Activated T-cell treated with anti-CD3 and anti-CD28 coated beads, Interleukin-2, amount 50 U/mL, for 1 hour (primary cell): ENCODE results near the gene RASGRF2.
A peak's percentile ranks its signal among the peaks of the same experiment; 100 is the strongest.

Experiments used
- DNase-seq: peaks from one replicate; pipeline ENCODE4 v3.0.0-alpha.2; 2020

RASGRF2 gene

DNA sequence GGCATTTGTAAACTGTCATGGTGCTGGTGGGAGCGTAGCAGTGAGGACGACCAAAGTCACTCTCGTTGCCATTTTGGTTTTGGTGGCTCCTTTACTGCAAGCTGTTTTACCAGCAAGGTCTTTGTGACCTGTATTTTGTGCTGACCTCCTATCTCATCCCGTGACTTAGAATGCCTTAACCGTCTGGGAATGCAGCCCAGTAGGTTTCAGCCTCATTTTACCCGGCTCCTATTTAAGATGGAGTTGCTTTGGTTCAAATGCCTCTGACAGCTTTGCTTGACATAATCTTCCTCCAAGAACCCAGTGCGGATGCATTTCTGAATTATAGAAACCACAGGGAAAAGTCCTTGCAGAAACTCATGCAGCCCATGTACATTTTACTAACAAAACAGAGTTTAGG lies 3.9 kb upstream of the RASGRF2 start:
- DNase-seq: no peak

DNA sequence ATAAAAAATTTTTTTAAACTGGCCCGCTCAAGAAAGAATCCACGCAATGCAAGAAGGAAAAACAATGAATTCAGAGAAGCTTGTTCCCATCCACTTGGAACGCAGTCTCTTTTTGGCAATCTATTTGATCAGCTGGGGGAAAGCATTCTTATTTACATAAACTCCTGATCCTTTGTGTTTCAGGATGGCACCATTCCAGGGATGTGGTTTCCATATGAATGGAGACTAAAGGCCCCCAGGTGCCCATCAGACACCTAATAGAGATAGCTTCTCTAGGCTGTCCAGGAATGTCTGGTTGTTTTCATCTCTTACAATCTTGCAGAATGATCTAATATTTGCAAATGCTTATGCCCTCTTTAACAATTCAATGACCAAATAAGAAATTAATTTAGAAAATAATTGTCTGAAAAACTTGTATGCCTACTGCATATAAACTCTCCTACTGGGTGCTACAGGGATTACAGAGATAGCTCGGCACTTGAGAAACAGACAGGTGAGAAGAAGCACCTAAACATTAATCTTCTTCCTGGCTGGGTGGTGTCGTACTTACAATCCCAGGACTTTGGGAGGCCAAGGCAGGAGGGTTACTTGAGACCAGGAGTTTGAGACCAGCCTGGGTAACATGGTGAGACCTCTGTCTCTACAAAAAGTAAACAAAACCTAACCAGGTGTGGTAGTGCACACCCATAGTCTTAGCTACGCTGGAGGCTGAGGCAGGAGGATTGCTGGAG lies 3.0 kb upstream of the RASGRF2 start:
- no peak for DNase-seq

DNA sequence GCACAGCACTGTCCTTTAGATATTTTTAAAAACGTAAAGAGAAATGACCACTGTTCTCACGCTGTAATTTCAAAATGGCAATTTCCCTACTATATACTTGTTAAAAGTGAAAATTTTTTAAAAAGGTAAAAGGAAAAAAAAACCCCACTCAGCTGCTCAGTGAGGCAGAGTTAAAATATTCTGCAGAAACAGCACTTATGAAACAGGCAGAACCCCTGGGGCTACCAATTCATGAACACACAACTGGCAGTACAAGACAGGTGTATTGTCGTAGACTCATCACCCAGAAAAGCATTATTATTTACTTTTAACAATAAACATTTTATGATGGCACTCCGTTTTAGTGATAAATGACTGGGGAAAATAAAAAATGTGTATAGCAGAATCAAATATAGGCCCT lies 1.5 kb upstream of the RASGRF2 start:
- no peak for DNase-seq

DNA sequence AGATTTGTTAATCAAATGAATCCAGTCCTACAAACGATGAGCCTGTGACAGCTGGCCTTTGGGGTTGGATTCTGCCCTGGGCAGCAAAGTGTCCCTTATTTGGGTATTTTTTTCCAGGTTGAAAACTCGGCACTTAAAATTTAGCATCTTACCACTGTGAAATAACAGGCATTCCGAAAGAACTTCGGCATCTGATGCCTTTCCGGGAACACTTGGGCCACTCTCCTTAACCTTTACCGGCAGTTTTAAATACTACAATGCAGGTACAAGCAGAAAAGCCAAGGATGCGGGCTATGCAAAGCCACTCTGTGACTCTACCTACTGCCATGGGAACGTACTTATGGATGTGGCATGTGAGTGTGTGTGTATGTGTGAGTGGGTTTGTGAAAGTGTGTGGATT lies 1.0 kb upstream of the RASGRF2 start:
- no peak for DNase-seq

DNA sequence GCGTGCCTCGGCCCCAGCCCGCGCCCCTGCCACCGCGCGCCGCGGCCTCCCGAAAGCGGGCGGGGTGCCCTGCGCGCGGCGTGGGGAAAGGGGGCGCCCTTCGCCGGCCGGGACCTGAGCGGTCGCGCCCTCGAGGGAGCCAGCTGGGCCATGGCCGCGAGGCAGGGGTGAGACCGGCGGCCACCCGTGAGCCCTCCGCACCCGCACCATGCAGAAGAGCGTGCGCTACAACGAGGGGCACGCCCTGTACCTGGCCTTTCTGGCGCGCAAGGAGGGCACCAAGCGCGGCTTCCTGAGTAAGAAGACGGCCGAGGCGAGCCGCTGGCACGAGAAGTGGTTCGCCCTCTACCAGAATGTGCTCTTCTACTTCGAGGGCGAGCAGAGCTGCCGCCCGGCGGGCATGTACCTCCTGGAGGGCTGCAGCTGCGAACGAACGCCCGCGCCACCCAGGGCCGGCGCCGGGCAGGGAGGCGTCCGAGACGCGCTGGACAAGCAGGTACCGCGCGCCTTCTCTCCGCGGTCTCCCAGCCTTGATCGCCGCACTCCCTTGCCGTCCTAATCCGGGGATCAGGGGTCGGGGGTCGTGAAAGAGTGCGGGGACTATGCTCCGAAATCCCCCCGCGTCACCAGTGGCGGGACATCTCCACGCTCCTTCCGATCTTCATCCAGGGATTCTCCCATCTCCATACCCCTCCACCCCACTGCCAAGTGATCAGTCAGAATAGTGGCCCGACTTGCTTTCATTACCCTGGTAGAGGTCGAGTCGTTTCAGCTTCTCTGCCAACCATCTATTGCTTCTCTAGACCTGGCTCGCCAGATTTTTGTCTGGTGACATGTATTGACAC lies 590 bp downstream of the RASGRF2 start:
- DNase-seq: peak; percentile 73

DNA sequence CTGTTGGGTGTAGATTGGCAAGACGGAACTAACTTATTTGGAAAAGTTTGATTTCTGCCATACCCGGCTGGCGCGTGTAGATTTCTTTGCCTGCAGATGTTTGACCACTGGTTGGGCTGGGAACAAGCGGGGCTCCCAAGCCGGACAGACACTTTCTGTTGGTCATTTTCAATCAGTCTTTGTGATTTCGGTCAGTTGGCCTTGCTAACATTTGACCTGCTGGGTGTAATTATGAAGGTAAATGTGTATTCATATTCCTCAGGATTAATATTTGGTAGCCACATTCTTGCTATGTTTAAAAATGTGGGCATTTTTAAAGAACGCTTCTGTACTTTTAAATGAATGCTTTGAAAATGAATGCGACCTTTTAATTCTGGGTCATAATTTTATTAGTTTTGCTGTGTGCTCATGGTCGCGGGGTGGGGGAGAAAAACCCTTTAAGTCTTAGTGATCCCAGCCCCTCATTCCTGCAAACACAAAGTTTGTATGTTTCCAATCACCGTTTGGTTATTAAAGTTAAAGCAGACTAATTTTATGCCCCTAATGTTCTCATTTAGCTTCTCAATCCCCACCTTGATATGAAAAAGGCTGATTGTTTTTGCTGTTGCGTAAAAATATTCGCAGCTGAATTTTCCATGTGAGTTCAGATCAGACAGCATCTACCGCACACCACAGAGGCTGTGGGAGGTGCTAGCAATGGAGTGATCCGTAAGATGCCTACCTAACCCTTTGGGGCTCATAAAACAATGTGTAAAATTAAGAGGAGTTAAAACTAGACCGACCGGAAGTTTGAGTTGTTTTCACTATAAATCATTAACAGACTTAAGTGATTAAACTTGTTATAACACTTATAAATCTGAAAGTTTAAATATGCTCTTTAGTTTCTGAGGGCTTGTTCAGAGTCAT lies 1.5 kb downstream of the RASGRF2 start:
- DNase-seq: peak; percentile 40

DNA sequence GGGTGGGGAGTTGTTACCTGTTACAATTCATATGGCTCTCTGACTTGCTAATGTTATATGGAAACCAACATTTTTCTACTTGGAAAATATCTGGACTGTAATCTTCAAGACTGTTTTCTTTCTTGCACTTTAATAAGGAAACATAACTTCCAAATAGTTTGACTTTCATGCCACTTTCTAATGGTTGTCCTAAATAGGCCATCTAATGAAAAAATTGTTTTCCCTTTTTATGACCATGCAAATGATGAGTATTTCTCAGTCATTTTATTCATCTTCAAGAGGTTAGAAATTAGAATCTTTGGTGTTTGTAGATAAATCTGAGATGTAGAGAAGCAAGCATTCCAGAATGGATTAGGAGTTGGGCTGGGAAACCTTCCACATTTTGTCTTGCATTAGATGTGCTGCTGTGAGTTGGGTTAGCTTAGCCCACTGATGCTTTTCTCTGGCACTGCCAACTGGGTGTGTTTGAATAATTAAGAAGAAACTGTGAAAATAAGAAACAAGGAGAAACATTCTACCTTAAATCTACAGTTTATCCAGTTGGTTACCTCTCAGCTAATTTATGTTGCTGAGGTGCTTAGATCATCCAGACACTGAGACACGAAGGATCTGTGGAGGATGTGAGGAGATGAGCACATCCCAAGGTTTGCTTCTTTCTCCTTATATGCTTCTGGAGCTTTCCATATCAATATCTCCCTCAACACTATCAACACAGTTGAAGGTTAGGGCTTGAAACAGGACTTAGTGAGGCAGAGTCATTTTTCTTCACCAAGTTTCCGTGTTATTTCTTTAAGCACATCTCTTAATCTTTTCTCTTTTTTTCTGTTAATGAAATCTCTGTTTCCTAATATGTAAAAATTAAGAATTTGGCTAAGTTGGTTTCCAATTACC lies 2.7 kb downstream of the RASGRF2 start:
- DNase-seq: no peak

DNA sequence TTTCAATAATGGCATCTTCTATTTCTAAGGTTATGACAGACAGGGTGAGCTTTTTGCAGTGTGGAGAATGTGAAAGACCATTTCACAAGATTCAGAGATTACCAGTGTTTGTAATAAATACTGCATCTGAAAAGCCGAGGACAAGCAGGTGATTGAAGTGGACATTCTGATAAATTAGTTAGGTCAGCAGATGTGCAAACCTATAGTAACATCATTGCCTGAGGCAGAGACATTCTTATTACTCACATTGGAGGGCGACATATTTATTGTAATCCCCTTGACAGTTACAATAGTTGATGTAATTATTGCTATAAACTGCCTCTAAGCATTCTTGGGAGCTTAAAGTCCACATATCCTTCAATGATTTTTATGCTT lies 3.3 kb downstream of the RASGRF2 start:
- no peak for DNase-seq

DNA sequence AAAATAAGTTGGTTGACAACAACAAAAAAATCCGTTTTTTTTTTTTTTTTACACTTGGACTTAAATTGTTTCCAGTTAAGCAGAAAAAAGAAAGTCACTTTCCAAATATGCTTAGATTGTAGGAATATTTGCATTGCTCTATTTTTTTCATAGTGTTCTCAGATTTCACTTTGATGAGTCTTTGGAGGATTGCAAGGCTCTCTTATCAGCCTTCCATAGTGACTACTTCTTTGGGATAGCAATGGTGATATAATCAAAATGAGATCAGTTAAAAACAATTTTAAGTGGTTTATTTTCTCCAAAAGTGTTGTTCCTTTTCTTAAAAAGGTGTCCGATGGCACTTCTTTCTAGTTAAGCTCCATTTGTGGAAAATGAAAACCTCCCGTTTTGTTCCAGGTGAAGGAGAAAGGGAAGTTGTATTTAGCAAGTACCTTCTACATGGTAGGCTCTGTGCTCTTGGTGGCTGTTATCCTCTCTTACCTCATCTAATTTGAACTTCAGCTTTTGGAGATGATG lies 3.9 kb downstream of the RASGRF2 start:
- DNase-seq: no peak

DNA sequence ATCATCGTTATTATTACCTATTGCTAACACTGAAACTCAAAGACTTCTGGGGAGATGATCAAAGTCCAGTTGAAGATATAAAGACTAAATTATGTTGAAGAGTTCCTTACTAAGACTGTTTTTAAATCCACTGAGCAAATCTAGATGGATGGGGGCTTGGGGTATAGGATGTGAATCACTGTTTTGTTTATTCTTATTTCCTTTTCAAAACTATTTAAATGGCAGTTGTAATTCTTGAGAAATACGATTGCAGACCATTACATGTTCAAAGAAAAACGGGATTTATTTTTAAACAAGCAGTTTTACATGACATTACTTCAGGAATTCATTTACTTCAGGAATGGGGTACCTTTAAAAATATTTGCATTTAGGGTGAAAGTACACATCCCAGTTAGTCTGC lies 4.3 kb downstream of the RASGRF2 start:
- no peak for DNase-seq

DNA sequence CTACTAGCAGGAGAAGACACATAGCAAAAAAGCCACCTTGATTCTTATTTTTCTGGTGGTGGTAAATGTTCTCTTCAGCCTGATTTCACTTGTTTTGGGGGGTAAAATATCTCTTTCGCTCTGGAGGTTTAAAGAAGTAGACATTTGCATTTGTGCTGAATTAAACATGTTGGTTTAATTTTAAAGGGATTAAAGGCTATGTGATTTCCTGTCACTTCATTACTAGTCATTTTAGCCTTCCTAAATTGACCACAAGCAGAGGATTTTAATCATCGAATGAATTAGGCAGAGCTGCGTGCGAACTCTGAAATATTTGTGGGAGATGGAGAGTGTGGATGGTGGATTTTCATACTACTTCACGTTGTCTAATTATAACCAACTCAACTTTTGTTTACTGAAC lies 4.8 kb downstream of the RASGRF2 start:
- no peak for DNase-seq

DNA sequence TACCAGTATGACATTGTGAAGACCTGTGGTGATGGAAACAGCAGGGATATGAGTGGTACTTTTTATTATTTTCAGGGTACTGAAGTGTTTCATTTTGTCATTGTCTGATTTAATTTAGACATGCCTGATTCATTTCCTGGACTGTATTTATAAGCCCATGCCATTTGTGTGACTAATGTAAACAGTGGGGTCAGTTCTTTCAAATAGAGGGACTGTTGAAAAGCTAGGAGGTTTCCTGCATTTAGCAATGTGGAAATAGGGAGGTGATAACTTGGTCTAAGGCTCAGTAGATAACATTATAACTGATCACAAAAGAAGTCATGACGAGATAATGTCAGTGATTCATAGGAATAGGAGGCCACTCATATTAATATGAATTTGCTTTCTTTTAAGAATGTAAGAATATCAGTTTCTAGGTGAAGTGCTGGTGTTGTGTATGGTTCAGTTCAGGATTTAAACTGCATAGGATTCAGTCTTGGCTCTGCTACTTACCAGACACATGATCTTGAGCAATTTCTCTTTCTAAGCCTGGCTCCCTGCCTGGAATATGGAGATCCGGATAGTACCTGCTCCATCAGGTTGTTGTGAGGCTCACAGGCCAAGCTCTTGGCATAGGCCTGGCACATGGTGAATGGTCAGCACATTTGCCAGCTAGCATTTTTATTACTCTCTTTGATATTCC lies 7.5 kb downstream of the RASGRF2 start:
- no peak for DNase-seq

DNA sequence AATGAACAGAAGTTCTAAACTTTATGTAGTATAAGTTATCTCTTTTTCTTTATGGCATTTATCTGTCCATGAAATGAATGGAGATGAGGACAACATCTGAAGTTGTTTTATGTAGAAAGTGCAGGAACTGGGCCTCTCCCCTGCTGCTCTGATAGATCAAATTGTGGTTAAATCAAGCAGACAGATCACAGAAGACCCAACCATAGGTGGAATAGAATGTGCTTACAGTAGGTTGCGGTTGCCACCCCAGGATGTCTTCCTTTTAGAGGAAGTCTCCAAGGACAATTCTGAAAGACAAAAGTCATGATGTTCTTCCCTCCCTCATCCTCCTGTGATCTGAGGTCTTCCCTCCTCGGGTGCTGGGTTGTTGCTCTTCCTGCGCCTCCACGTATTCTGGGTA lies 12.9 kb downstream of the RASGRF2 start:
- DNase-seq: no peak

DNA sequence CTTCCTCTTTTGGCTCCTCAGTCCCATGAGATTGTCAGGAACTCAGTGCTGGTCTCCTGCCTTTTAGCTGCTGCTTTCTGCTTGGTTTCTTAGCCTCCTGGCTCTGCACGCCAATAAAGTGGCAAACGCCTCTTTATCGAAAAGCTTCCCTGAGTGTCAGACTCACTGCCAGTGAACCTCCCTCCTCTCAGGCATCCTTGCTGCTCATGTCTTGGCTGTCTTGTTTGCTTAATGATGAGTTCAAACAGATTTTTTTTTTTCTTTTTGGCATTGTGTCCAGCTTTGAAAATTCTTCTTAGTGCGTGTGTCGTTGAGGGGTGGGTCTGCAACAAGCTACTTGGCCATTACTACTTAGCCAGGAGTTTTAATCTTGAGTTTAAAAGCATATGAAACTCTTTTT lies 14.9 kb downstream of the RASGRF2 start:
- no peak for DNase-seq

DNA sequence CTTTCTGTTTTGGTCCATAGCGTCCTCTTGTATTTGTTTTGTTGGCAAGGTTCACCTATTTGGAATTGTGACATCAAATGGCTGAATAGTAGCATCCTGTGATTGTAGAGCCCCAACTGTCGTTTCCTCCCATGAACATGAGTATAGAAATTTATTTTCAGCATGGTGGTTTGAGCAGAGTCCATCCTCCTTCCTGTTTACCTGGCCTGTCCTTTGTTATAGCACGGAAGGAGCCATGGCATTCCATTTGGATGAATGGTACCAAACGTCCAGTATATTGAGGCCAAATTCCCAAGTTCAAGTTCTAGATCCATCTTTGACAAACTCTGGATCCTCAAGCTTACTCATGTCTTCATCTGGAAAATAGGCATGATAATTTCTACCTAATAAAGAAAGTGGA lies 16.8 kb downstream of the RASGRF2 start:
- DNase-seq: no peak

DNA sequence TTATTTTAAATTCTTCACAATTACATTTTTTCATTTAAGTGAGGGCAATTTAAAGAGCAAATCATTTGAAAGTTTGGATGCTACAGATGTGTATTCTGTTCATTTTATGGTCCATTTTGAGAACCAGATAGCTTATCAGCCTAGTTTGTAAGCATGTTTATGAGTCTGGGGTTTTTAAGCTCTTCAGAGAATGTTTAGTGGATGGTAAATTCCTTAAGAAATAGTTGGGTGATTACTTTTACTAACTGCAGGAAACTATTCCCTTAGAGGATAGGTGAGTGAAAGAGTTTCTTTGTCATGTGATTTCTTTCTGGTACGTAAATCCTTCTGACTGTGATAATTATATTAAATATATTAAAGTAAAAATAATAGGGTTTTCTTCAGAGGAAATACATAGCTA lies 17.6 kb downstream of the RASGRF2 start:
- no peak for DNase-seq

DNA sequence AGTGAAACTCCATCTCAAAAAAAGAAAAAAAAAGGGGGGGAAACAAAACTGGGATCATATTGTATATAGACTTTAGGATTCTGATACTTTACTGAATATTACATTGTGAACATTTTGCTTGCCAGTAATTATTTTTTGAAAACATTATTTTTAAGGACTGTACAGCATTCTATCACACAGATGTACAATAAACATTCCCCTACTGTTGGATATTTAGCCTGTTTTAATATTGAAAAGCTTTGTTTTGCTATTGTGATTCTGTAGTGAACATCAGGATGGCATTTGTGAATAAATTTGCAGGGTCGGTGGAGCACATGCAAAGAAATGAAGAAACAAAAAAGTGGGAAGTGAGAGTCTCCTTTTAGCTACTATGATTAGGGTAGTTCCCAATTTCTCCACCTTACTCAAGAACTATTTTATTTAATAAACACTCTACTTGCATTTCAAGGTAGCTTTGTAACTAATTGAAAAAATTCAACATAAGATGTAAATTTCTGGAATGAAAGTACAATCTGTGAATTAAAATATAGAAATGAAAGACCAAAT lies 18.7 kb downstream of the RASGRF2 start:
- DNase-seq: no peak

DNA sequence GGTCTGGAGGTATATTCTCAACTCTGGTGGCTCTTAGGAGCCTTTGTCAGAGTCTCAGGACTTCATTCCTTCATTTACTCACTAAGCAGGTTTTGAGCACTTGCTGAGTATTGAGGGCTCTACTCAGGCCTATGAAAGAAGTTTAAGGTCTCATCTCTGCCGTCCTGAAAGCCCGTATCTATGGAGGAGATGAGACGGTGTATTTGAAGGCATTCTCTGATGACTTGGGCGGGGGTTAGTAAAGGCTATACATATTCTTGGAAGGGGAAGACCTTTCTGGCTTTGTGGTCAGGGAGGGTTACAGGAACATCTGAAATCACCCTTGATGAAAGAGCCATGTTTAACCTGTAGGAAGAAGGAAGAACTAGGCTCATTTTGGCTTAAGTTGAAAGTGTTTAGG lies 21.9 kb downstream of the RASGRF2 start:
- no peak for DNase-seq

DNA sequence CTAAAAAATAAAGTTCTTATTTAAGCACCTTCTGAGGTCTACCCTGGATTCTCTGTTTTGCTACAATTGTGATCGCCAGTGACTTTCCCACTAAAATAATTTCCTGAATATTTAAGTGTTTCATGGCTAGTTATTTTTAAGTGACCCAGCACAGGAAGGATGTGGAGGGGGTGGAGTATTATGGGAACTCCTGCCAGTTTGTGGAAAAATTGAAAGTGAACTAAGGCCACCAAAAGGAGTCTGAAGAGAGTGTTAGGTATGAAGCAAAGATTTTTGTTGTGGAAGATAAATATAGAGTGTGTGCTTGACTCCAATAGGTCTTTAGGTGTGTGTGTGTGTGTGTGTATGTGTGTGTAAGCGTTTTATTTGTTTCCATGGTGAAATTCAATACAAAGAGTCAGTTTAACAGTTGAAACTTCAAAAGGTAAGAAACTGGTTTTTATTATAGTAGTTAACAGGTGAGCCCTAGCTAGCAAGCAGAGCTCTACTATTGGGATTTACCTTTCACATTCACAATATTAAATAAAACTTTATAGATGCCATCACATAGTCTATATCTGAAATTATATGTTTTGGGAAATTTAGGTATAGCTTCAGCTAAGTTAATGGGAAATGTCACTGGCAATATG lies 25.6 kb downstream of the RASGRF2 start:
- DNase-seq: no peak

DNA sequence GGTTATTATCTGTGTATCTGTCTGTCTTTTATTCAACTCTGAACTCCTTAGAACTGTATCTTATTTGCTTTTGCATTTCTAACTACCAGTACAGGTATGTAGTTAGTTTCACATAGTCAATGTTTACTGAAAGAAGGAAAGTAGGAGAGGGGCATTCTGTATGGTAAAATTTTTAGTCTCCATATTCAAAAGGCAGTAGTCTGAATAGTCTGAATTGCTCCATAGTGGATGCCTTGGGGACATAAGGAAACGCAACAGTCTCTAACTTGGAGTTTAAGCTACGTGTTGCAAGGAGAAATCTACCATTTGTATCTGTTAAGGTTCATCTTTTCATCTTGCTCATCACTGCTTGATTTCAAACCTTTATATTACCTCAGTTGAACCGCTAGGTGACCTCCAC lies 26.2 kb downstream of the RASGRF2 start:
- no peak for DNase-seq
